Activated effector memory CD4-positive, alpha-beta T cell treated with anti-CD3 and anti-CD28 coated beads, Interleukin-2, amount 50 U/mL, for 16 hours (primary cell): ENCODE measurements around the gene STON2.

Experiments
- DNase-seq: peaks from one replicate; pipeline ENCODE4 v3.0.0-alpha.2; 2020

STON2 gene

GRCh38 chr14:81329640-81330381 is 70.3 kb downstream of the STON2 start:
- no peak for DNase-seq

- DNase-seq = no peak
Measured at GRCh38 chr14:81326451-81326850, 73.7 kb downstream of the STON2 start.

GRCh38 chr14:81324011-81324410 is 76.1 kb downstream of the STON2 start:
- no peak for DNase-seq

GRCh38 chr14:81323093-81323492 is 77.0 kb downstream of the STON2 start:
- no peak for DNase-seq

- no peak for DNase-seq
Measured at GRCh38 chr14:81319946-81320345, 80.2 kb downstream of the STON2 start.

GRCh38 chr14:81319314-81319713 is 80.8 kb downstream of the STON2 start:
- no peak for DNase-seq

- no peak for DNase-seq
Measured at GRCh38 chr14:81315341-81315740, 84.8 kb downstream of the STON2 start.

- DNase-seq = no peak
Measured at GRCh38 chr14:81314443-81315175, 85.5 kb downstream of the STON2 start.

GRCh38 chr14:81313775-81314429 is 86.2 kb downstream of the STON2 start:
- no peak for DNase-seq

GRCh38 chr14:81313200-81313599 is 86.9 kb downstream of the STON2 start:
- DNase-seq = no peak

GRCh38 chr14:81312289-81312876 is 87.7 kb downstream of the STON2 start:
- DNase-seq = no peak

GRCh38 chr14:81311778-81312177 is 88.3 kb downstream of the STON2 start:
- no peak for DNase-seq

- no peak for DNase-seq
Measured at GRCh38 chr14:81311141-81311540, 89.0 kb downstream of the STON2 start.

GRCh38 chr14:81310606-81311005 is 89.5 kb downstream of the STON2 start:
- DNase-seq = no peak

- no peak for DNase-seq
Measured at GRCh38 chr14:81309511-81309910, 90.6 kb downstream of the STON2 start.

- DNase-seq = no peak
Measured at GRCh38 chr14:81305743-81306142, 94.4 kb downstream of the STON2 start.

GRCh38 chr14:81305065-81305464 is 95.1 kb downstream of the STON2 start:
- DNase-seq = no peak

- no peak for DNase-seq
Measured at GRCh38 chr14:81303258-81303935, 96.7 kb downstream of the STON2 start.

- no peak for DNase-seq
Measured at GRCh38 chr14:81302638-81303037, 97.5 kb downstream of the STON2 start.

GRCh38 chr14:81301813-81302212 is 98.3 kb downstream of the STON2 start:
- no peak for DNase-seq

- DNase-seq = no peak
Measured at GRCh38 chr14:81301371-81301770, 98.8 kb downstream of the STON2 start.

GRCh38 chr14:81298911-81299310 is 101.2 kb downstream of the STON2 start:
- DNase-seq = no peak

- DNase-seq = no peak
Measured at GRCh38 chr14:81298122-81298521, 102.0 kb downstream of the STON2 start.
